HFFc6 (cell line): ENCODE data around the gene ABI3BP. TPM values are rescaled to one million over a fixed set of nuclear protein-coding genes. Genes with fewer than 3 reads are reported as not detected.

Source experiments
- DNase-seq: peaks from one replicate; pipeline ENCODE4 v3.0.0-alpha.2; 2018
- H3K27ac Mint-ChIP-seq: 2 replicates; pipeline ENCODE4 v1.8.0; 2020; ENCODE audit warnings: mild to moderate bottlenecking, mixed read lengths
- H3K27me3 Mint-ChIP-seq: 2 replicates; pipeline ENCODE4 v1.8.0; 2021; ENCODE audit warnings: mild to moderate bottlenecking, moderate library complexity, mixed read lengths; ENCODE audit not compliant: insufficient read depth
- H3K36me3 Mint-ChIP-seq: 2 replicates; pipeline ENCODE4 v1.8.0; 2021; ENCODE audit warnings: low read depth, mixed read lengths
- H3K4me1 Mint-ChIP-seq: 2 replicates; pipeline ENCODE4 v1.8.0; 2020; ENCODE audit warnings: low read depth, mixed read lengths
- H3K4me3 Mint-ChIP-seq: 2 replicates; pipeline ENCODE4 v1.8.0; 2020; ENCODE audit warnings: mild to moderate bottlenecking, moderate library complexity, mixed read lengths
- H3K9me3 Mint-ChIP-seq: 2 replicates; pipeline ENCODE4 v1.8.0; 2020; ENCODE audit warnings: mild to moderate bottlenecking, mixed read lengths
- total RNA-seq, 6 experiments: library from RNA; stranded (reverse); fragmentation: NEBNext Ultra II Directional; extraction: Animal tissue kit (Norgen Biotek cat#: 25700); gene quantifications; 2 replicates in 1 of 6; 3 replicates in 5 of 6; pipeline ENCODE4 v1.2.3, GENCODE V29; 2021
- TF ChIP-seq, protein P1 (sequence below): fragments of 200-600 bp; sonication (generic); IDR thresholded peaks from 2 replicates; pipeline ENCODE4 v1.5.0; 2021; ENCODE audit warnings: antibody characterized with exemption, mild to moderate bottlenecking

ABI3BP gene
- total RNA-seq, 6 experiments from 2014 or later: 12.4 to 27.8 (median 24.6) TPM

DNA sequence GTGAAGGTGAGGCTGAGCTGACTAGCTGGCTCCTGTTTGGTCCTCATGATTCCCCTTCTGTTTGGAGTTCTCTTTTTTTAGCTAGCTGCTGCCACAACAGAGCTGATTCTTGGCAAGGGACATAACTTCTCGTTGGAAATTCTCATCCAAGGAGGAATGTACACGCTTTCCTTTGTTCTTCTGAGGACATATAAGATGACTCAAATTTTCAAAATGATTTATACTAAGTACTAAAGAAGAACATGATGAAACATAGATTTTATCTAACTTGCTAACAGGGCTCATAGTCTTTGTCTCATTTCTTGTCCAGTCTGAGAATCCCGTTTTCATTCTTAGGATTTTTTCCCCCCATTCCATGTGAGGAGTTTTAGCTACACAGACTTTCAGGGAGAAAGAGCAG, 286.9 kb downstream of the ABI3BP start:
- H3K27me3 Mint-ChIP-seq: no peaks in the 10 kb centered on the region
- peaks cover 18% of the 10 kb centered on the region for H3K36me3 Mint-ChIP-seq
- TF ChIP-seq, protein P1, sequence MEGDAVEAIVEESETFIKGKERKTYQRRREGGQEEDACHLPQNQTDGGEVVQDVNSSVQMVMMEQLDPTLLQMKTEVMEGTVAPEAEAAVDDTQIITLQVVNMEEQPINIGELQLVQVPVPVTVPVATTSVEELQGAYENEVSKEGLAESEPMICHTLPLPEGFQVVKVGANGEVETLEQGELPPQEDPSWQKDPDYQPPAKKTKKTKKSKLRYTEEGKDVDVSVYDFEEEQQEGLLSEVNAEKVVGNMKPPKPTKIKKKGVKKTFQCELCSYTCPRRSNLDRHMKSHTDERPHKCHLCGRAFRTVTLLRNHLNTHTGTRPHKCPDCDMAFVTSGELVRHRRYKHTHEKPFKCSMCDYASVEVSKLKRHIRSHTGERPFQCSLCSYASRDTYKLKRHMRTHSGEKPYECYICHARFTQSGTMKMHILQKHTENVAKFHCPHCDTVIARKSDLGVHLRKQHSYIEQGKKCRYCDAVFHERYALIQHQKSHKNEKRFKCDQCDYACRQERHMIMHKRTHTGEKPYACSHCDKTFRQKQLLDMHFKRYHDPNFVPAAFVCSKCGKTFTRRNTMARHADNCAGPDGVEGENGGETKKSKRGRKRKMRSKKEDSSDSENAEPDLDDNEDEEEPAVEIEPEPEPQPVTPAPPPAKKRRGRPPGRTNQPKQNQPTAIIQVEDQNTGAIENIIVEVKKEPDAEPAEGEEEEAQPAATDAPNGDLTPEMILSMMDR: no peak
- peak overlapping the region; percentile 8; the same call in 1 of the 2 replicates for H3K4me3 Mint-ChIP-seq
- peaks cover 40% of the 10 kb centered on the region for H3K4me1 Mint-ChIP-seq
- H3K27ac Mint-ChIP-seq: peak overlapping the region; percentile 68
- peak; percentile 69 for DNase-seq
- no peaks in the 10 kb centered on the region; the same call in 1 of the 2 replicates for H3K9me3 Mint-ChIP-seq

DNA sequence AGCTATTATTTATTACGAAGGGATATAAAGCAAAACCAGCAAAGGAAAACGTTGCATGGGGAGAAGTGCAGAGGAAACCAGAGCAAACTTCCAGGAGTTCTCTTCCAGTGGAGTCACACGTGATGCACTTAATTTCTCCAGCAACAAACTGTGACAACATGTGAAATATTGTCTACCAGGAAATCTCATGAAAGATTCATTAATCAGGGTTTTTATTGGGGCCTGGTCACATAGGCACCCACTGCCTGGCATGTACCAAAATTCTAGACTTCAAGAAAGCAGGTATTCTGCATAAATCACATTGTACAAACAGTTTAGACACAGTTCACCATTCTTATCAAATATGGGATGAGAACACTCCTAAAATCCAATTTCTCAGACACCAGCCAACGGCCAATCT, 289.4 kb downstream of the ABI3BP start:
- H3K36me3 Mint-ChIP-seq: peaks cover 4% of the 10 kb centered on the region
- peaks cover 26% of the 10 kb centered on the region for H3K4me1 Mint-ChIP-seq
- no peak overlapping the region for H3K4me3 Mint-ChIP-seq
- TF ChIP-seq, protein P1: no peak
- H3K9me3 Mint-ChIP-seq: no peaks in the 10 kb centered on the region; the same call in 1 of the 2 replicates
- no peak for DNase-seq
- H3K27ac Mint-ChIP-seq: no peak overlapping the region
- H3K27me3 Mint-ChIP-seq: no peaks in the 10 kb centered on the region; the same call in 1 of the 2 replicates

DNA sequence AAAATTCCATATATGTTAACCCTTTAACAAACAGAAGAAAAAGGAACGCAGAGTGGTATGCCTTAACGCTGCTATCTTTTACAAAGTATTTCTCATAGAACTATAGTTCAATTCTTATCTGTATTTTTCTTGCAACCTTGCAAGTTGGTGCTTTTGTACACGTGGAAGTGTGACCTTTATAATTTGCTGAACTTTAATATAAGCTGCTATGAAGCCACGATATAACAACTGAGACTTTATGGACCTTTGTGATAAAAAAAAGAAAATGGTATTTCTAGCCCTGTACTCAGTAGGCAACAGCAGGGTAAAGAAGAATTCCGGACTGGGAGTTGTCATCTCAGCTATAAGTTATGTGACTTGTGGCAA, 290.3 kb downstream of the ABI3BP start:
- Mint-ChIP-seq H3K4me3 (no peak overlapping the region), H3K27me3 (peaks cover 2% of the 10 kb centered on the region), H3K27ac (no peak overlapping the region), H3K36me3 (no peaks in the 10 kb centered on the region), H3K4me1 (peaks cover 21% of the 10 kb centered on the region), H3K9me3 (no peaks in the 10 kb centered on the region)
- DNase-seq: no peak
- TF ChIP-seq, protein P1: no peak

DNA sequence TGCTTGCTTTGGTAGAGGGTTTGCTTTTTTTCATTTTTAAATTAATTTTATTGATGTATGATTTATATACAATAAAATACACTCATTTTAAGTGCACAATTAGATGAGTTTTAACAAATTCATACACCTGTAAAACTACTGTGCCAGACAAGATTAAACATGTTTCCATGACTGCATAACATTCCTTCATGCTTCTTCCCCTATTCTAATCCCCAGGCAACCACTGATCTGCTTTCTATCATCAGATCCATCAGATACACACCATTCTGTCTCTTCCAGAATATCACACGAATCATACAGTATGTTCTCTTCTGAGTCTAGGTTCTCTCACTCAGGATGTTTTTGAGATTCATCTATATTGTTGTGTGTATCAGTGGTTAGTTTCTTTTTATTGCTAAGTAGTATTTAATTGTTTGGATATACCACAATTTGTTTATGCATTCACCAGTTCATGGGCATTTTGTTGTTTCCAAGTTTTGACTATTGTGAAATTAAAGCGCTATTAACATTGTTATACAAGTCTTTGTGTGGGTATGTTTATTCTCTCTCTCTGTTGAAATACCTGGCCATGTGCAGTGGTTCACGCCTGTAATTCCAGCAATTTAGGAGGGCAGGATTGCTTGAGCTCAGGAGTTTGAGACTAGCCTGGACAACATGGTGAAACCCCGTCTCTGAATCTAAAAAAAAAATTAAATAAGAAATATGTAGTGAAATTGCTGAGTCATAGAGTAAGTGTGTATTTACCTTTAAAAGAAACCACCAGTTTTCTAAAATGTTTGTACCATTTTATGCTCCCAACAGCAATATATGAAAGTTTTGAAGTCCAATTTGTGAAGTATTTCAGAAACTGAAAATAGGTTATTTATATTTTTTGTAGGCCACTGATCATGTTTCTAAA, 290.9 kb downstream of the ABI3BP start:
- Mint-ChIP-seq H3K27me3 (peaks cover 2% of the 10 kb centered on the region), H3K4me3 (no peak overlapping the region)

DNA sequence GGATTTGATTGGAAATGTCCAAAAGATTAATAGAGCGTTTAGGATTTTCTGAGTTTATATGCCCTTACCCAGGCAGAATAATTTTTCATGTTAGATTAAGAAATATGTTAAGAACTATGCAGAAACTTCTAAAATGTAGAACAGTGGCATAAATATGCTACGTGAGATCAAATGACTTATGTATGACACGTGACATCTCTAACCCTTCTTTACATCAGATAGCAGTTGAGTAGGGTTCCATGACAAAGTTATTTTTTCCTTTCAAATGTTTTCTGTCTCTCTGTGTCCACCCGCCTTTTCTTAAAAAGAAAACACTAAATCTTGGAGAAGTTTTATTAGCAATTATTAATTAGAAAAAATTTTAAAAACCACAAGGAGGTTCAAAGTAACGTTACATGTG, 292.5 kb downstream of the ABI3BP start:
- Mint-ChIP-seq H3K36me3 (no peaks in the 10 kb centered on the region), H3K9me3 (no peaks in the 10 kb centered on the region), H3K4me3 (no peak overlapping the region), H3K27me3 (peaks cover 2% of the 10 kb centered on the region), H3K27ac (no peak overlapping the region), H3K4me1 (peaks cover 17% of the 10 kb centered on the region)
- TF ChIP-seq, protein P1: no peak
- no peak for DNase-seq

More for the DNA sequence above, 290.9 kb downstream of the ABI3BP start:
- no peak for DNase-seq
- TF ChIP-seq, protein P1: no peak
- no peaks in the 10 kb centered on the region for H3K36me3 Mint-ChIP-seq
- no peaks in the 10 kb centered on the region for H3K9me3 Mint-ChIP-seq
- peaks cover 21% of the 10 kb centered on the region for H3K4me1 Mint-ChIP-seq
- no peak overlapping the region for H3K27ac Mint-ChIP-seq
